ENCODE results near the gene TFE3.

The TFE3 gene

GRCh38 chrX:49029876-49030275, 13.3 kb downstream of the TFE3 start:
- H3K27ac ChIP-seq, result no peak overlapping the region
- no peak for TF ChIP-seq CTCF (conservative IDR thresholded peaks at IDR 0.05)
- TF ChIP-seq ZFX (IDR thresholded peaks at IDR 0.05), result no peak

- TF ChIP-seq CTCF (conservative IDR thresholded peaks at IDR 0.05) (no peak), ZFX (IDR thresholded peaks at IDR 0.05) (no peak)
- no peak overlapping the region for H3K27ac ChIP-seq
Measured at GRCh38 chrX:49019599-49020249, 23.4 kb downstream of the TFE3 start.

- TF ChIP-seq CTCF (conservative IDR thresholded peaks at IDR 0.05) (no peak), ZFX (IDR thresholded peaks at IDR 0.05) (no peak)
- H3K27ac ChIP-seq, result no peak overlapping the region
Measured at GRCh38 chrX:49019050-49019449, 24.1 kb downstream of the TFE3 start.

GRCh38 chrX:49003696-49004095, 39.5 kb downstream of the TFE3 start:
- peak overlapping the region; percentile 86 for H3K27ac ChIP-seq
- TF ChIP-seq CTCF (conservative IDR thresholded peaks at IDR 0.05), result no peak
- no peak for TF ChIP-seq ZFX (IDR thresholded peaks at IDR 0.05)

GRCh38 chrX:49002091-49002935, 40.8 kb downstream of the TFE3 start, which contains the start of gene GRIPAP1:
Gene GRIPAP1 (minus strand): TSS chrX:49002264. CDS start chrX:49002229, 35 bp downstream.
- peak within 1 kb of the TSS; percentile 86 for H3K27ac ChIP-seq
- TF ChIP-seq ZFX (IDR thresholded peaks at IDR 0.05), result no peak

- peak overlapping the region; percentile 86 for H3K27ac ChIP-seq
- TF ChIP-seq CTCF (conservative IDR thresholded peaks at IDR 0.05), result no peak
- TF ChIP-seq ZFX (IDR thresholded peaks at IDR 0.05), result no peak
Measured at GRCh38 chrX:49001521-49002090, 41.6 kb downstream of the TFE3 start.

GRCh38 chrX:49000636-49001035, 42.5 kb downstream of the TFE3 start:
- H3K27ac ChIP-seq, result no peak overlapping the region
- TF ChIP-seq ZFX (IDR thresholded peaks at IDR 0.05) (no peak), CTCF (conservative IDR thresholded peaks at IDR 0.05) (no peak)

All from C4-2B (cell line).